Neural progenitor cell (in vitro differentiated cells): ENCODE results near the gene CHST8. TPM values are rescaled to one million over a fixed set of nuclear protein-coding genes. Genes with fewer than 3 reads are reported as not detected.

Experiments used
- DNase-seq: peaks from one replicate; pipeline ENCODE4 v3.0.0-alpha.2; 2016; ENCODE audit warnings: low spot score
- H2AFZ ChIP-seq: fragments of 200-600 bp; sonication (generic); replicated peaks from 2 replicates; pipeline ENCODE4 v1.6.1; 2016; ENCODE audit warnings: antibody characterized with exemption
- H3F3A ChIP-seq: fragments of 200-600 bp; sonication (generic); 2 replicates; pipeline ENCODE4 v1.6.1; 2016; ENCODE audit warnings: antibody characterized with exemption, low read depth
- H3K27ac ChIP-seq: fragments of 200-600 bp; sonication (generic); 2 replicates; pipeline ENCODE4 v1.5.1; 2016; ENCODE audit warnings: mild to moderate bottlenecking
- H3K27me3 ChIP-seq: fragments of 200-600 bp; sonication (generic); 2 replicates; pipeline ENCODE4 v1.6.1; 2016; ENCODE audit warnings: mild to moderate bottlenecking, moderate library complexity
- H3K36me3 ChIP-seq: fragments of 200-600 bp; sonication (generic); 2 replicates; pipeline ENCODE4 v1.5.1; 2016
- H3K4me1 ChIP-seq: fragments of 200-600 bp; sonication (generic); 2 replicates; pipeline ENCODE4 v1.6.1; 2016; ENCODE audit warnings: mixed run types
- H3K4me2 ChIP-seq: fragments of 200-600 bp; sonication (generic); 2 replicates; pipeline ENCODE4 v1.6.1; 2016
- H3K4me3 ChIP-seq: fragments of 200-600 bp; sonication (generic); 2 replicates; pipeline ENCODE4 v1.5.1; 2016
- H3K79me2 ChIP-seq: fragments of 200-600 bp; sonication (generic); 2 replicates; pipeline ENCODE4 v1.6.1; 2016; ENCODE audit warnings: low read depth
- H3K9ac ChIP-seq: fragments of 200-600 bp; sonication (generic); 2 replicates; pipeline ENCODE4 v1.6.1; 2016
- H3K9me3 ChIP-seq: fragments of 200-600 bp; sonication (generic); 2 replicates; pipeline ENCODE4 v1.5.1; 2016; ENCODE audit warnings: low read depth
- H4K20me1 ChIP-seq: fragments of 200-600 bp; sonication (generic); 2 replicates; pipeline ENCODE4 v1.6.1; 2016; ENCODE audit warnings: low read depth
- H3K27ac Mint-ChIP-seq: 3 replicates; pipeline ENCODE4 v1.8.0; 2021; ENCODE audit warnings: mixed read lengths
- H3K27me3 Mint-ChIP-seq: 2 replicates; pipeline ENCODE4 v1.8.0; 2022; ENCODE audit warnings: low read depth, mild to moderate bottlenecking, inconsistent platforms, moderate library complexity, mixed read lengths; ENCODE audit not compliant: insufficient read depth
- H3K36me3 Mint-ChIP-seq: 3 replicates; pipeline ENCODE4 v1.8.0; 2021; ENCODE audit warnings: mixed read lengths
- H3K4me1 Mint-ChIP-seq: 3 replicates; pipeline ENCODE4 v1.8.0; 2021; ENCODE audit warnings: mixed read lengths
- H3K4me3 Mint-ChIP-seq: 3 replicates; pipeline ENCODE4 v1.8.0; 2021; ENCODE audit warnings: mild to moderate bottlenecking, moderate library complexity, mixed read lengths
- H3K9me3 Mint-ChIP-seq: 3 replicates; pipeline ENCODE4 v1.8.0; 2020; ENCODE audit warnings: mixed read lengths
- EZH2 ChIP-seq: fragments of 200-600 bp; sonication (generic); IDR thresholded peaks from 2 replicates; pipeline ENCODE4 v1.6.1; 2017; ENCODE audit warnings: antibody characterized with exemption, mild to moderate bottlenecking, moderate library complexity
- EZH2phosphoT487 ChIP-seq: fragments of 200-600 bp; sonication (generic); IDR thresholded peaks from 2 replicates; pipeline ENCODE4 v1.6.1; 2017; ENCODE audit warnings: antibody characterized with exemption
- total RNA-seq: library from RNA; depleted of rRNA; stranded (reverse); fragments of >200 nt; gene quantifications from 2 replicates; pipeline ENCODE4 v1.2.3, GENCODE V29; 2015; ENCODE audit warnings: low replicate concordance
- TF ChIP-seq, protein P1 (sequence below): fragments of 200-600 bp; sonication (generic); IDR thresholded peaks from 2 replicates; pipeline ENCODE4 v1.5.1; 2017; ENCODE audit warnings: antibody characterized with exemption, mild to moderate bottlenecking

CHST8 gene
- total RNA-seq, 1 donor from 2014 or later, result 0.92 TPM

DNA sequence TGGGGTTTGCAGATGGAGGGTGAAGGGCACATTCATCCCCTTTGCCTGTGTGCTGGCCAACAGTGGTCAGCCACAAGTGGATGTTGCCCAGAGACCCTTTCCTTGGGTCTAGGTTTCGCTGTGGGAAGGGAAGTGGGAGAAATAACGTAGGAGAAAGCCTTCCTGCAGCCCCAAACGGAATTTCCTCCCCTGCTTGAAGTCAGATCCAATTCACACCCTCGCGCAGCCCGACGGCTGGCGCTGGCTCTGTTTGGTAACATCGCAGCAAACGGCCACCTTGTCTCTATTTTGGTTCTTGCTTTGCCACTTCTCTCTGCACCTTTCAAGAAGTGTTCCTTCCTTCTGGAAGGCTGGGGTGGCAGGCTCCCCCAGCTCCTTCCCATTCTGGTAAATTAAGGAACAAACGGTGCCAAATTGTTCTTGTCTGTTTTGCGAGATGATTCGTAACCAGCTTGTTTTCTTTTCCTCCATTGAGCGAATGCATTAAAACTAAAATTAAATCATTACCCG, 45.4 kb downstream of the CHST8 start:
- Mint-ChIP-seq H3K27ac (no peak overlapping the region), H3K4me3 (no peak overlapping the region), H3K36me3 (no peaks in the 10 kb centered on the region), H3K9me3 (no peaks in the 10 kb centered on the region), H3K27me3 (peaks cover 12% of the 10 kb centered on the region), H3K4me1 (no peaks in the 10 kb centered on the region)
- no peaks in the 10 kb centered on the region for H3K9me3 ChIP-seq
- H3K27ac ChIP-seq, result no peak overlapping the region
- H3K9ac ChIP-seq, result no peak overlapping the region
- H3K79me2 ChIP-seq, result no peaks in the 10 kb centered on the region
- DNase-seq, result no peak
- no peaks in the 10 kb centered on the region for H3K4me1 ChIP-seq
- H3K36me3 ChIP-seq, result no peaks in the 10 kb centered on the region
- H4K20me1 ChIP-seq, result no peaks in the 10 kb centered on the region
- no peak overlapping the region for H3K4me3 ChIP-seq
- no peak for TF ChIP-seq EZH2
- TF ChIP-seq EZH2phosphoT487, result no peak
- TF ChIP-seq, protein P1, sequence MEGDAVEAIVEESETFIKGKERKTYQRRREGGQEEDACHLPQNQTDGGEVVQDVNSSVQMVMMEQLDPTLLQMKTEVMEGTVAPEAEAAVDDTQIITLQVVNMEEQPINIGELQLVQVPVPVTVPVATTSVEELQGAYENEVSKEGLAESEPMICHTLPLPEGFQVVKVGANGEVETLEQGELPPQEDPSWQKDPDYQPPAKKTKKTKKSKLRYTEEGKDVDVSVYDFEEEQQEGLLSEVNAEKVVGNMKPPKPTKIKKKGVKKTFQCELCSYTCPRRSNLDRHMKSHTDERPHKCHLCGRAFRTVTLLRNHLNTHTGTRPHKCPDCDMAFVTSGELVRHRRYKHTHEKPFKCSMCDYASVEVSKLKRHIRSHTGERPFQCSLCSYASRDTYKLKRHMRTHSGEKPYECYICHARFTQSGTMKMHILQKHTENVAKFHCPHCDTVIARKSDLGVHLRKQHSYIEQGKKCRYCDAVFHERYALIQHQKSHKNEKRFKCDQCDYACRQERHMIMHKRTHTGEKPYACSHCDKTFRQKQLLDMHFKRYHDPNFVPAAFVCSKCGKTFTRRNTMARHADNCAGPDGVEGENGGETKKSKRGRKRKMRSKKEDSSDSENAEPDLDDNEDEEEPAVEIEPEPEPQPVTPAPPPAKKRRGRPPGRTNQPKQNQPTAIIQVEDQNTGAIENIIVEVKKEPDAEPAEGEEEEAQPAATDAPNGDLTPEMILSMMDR, result no peak
- no peaks in the 10 kb centered on the region for H3K27me3 ChIP-seq
- H2AFZ ChIP-seq, result no peak overlapping the region
- H3F3A ChIP-seq, result no peaks in the 10 kb centered on the region
- no peak overlapping the region for H3K4me2 ChIP-seq

GRCh38 chr19:33667881-33668280, 46.1 kb downstream of the CHST8 start:
- no peaks in the 10 kb centered on the region for H3K4me1 ChIP-seq
- Mint-ChIP-seq H3K36me3 (no peaks in the 10 kb centered on the region), H3K27me3 (peaks cover 14% of the 10 kb centered on the region), H3K27ac (no peak overlapping the region), H3K9me3 (peaks cover 3% of the 10 kb centered on the region), H3K4me1 (no peaks in the 10 kb centered on the region), H3K4me3 (no peak overlapping the region)
- H3K79me2 ChIP-seq, result no peaks in the 10 kb centered on the region
- H3K4me2 ChIP-seq, result no peak overlapping the region
- TF ChIP-seq, protein P1, result no peak
- TF ChIP-seq EZH2 (no peak), EZH2phosphoT487 (no peak)
- H3K36me3 ChIP-seq, result no peaks in the 10 kb centered on the region
- H3K27me3 ChIP-seq, result no peaks in the 10 kb centered on the region
- no peak overlapping the region for H3K9ac ChIP-seq
- H4K20me1 ChIP-seq, result no peaks in the 10 kb centered on the region
- H2AFZ ChIP-seq, result no peak overlapping the region
- no peak overlapping the region for H3K27ac ChIP-seq
- no peaks in the 10 kb centered on the region for H3K9me3 ChIP-seq
- no peak for DNase-seq
- no peak overlapping the region for H3K4me3 ChIP-seq
- no peaks in the 10 kb centered on the region for H3F3A ChIP-seq

- Mint-ChIP-seq H3K4me1 (no peaks in the 10 kb centered on the region), H3K27me3 (peaks cover 11% of the 10 kb centered on the region), H3K27ac (no peak overlapping the region), H3K36me3 (no peaks in the 10 kb centered on the region), H3K4me3 (no peak overlapping the region), H3K9me3 (peaks cover 3% of the 10 kb centered on the region)
- Histone ChIP-seq H4K20me1 (no peaks in the 10 kb centered on the region), H3K4me3 (no peak overlapping the region), H2AFZ (no peak overlapping the region), H3K9ac (no peak overlapping the region), H3K36me3 (no peaks in the 10 kb centered on the region), H3K4me1 (no peaks in the 10 kb centered on the region), H3K79me2 (no peaks in the 10 kb centered on the region), H3K9me3 (no peaks in the 10 kb centered on the region), H3F3A (no peaks in the 10 kb centered on the region), H3K27ac (no peak overlapping the region), H3K27me3 (no peaks in the 10 kb centered on the region), H3K4me2 (no peak overlapping the region)
- TF ChIP-seq EZH2, result no peak
- DNase-seq, result no peak
Observed at GRCh38 chr19:33668968-33669367, 47.2 kb downstream of the CHST8 start.

DNA sequence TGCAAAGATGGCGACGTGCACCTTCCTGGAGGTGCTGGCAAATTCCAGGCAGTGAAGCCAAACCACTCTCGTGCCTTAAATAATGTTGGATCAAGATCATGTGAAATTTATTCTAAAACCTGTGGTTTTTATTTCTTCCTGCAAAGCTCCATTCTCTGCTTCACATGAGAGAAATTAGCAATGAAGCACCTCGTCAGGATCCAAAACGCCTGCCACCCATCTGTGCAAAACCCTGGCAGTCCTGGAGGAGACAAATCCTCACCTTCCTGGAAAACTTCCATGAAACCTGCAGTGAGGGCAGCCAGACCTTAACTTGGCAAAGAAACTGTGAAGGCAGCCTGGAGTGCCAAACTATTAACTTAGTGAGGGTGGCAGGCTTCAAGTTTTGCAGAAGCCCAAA, 47.6 kb downstream of the CHST8 start:
- no peak overlapping the region for H3K4me3 ChIP-seq
- no peaks in the 10 kb centered on the region for H3F3A ChIP-seq
- H2AFZ ChIP-seq, result no peak overlapping the region
- TF ChIP-seq EZH2 (no peak), EZH2phosphoT487 (no peak)
- TF ChIP-seq, protein P1, result no peak
- no peaks in the 10 kb centered on the region for H4K20me1 ChIP-seq
- no peak overlapping the region for H3K9ac ChIP-seq
- H3K36me3 ChIP-seq, result no peaks in the 10 kb centered on the region
- H3K27ac Mint-ChIP-seq, result no peak overlapping the region
- H3K4me1 Mint-ChIP-seq, result no peaks in the 10 kb centered on the region
- H3K27ac ChIP-seq, result no peak overlapping the region
- peaks cover 3% of the 10 kb centered on the region for H3K9me3 Mint-ChIP-seq
- H3K4me2 ChIP-seq, result no peak overlapping the region
- no peaks in the 10 kb centered on the region for H3K79me2 ChIP-seq
- no peaks in the 10 kb centered on the region for H3K36me3 Mint-ChIP-seq
- H3K9me3 ChIP-seq, result no peaks in the 10 kb centered on the region
- no peaks in the 10 kb centered on the region for H3K27me3 ChIP-seq
- no peaks in the 10 kb centered on the region for H3K4me1 ChIP-seq
- DNase-seq, result no peak
- H3K4me3 Mint-ChIP-seq, result no peak overlapping the region
- peaks cover 11% of the 10 kb centered on the region for H3K27me3 Mint-ChIP-seq
